GM18861 (cell line): ENCODE data around the gene CDH11.
A peak's percentile ranks its signal among the peaks of the same experiment; 100 is the strongest.

Source experiments
- ATAC-seq: cut with Tn5 transposase; IDR thresholded peaks from one replicate; pipeline ENCODE4 v1.9.1; 2021; ENCODE audit not compliant: unreplicated experiment

CDH11 gene

GRCh38 chr16:65117811-65118448, 3.9 kb downstream of the CDH11 start:
- peak; percentile 83 for ATAC-seq

- no peak for ATAC-seq
Observed at GRCh38 chr16:65116818-65117430, 4.9 kb downstream of the CDH11 start.

GRCh38 chr16:65116216-65116615, 5.6 kb downstream of the CDH11 start:
- ATAC-seq: no peak

- ATAC-seq: no peak
Observed at GRCh38 chr16:65114527-65114926, 7.3 kb downstream of the CDH11 start.

- ATAC-seq: no peak
Observed at GRCh38 chr16:65113441-65113840, 8.4 kb downstream of the CDH11 start.

- ATAC-seq: no peak
Observed at GRCh38 chr16:65111306-65111705, 10.6 kb downstream of the CDH11 start.

- ATAC-seq: no peak
Observed at GRCh38 chr16:65106757-65107156, 15.1 kb downstream of the CDH11 start.

- ATAC-seq: no peak
Observed at GRCh38 chr16:65105171-65105570, 16.7 kb downstream of the CDH11 start.

GRCh38 chr16:65104471-65104870, 17.4 kb downstream of the CDH11 start:
- ATAC-seq: no peak

- ATAC-seq: no peak
Observed at GRCh38 chr16:65102326-65102725, 19.5 kb downstream of the CDH11 start.

- ATAC-seq: no peak
Observed at GRCh38 chr16:65101009-65101408, 20.9 kb downstream of the CDH11 start.

GRCh38 chr16:65099607-65100006, 22.3 kb downstream of the CDH11 start:
- ATAC-seq: no peak

- ATAC-seq: no peak
Observed at GRCh38 chr16:65098916-65099315, 22.9 kb downstream of the CDH11 start.

GRCh38 chr16:65097296-65097695, 24.6 kb downstream of the CDH11 start:
- ATAC-seq: no peak

- no peak for ATAC-seq
Observed at GRCh38 chr16:65095906-65096305, 26.0 kb downstream of the CDH11 start.

GRCh38 chr16:65095090-65095728, 26.7 kb downstream of the CDH11 start:
- ATAC-seq: no peak

- no peak for ATAC-seq
Observed at GRCh38 chr16:65094009-65094408, 27.9 kb downstream of the CDH11 start.

- ATAC-seq: no peak
Observed at GRCh38 chr16:65083164-65083857, 38.6 kb downstream of the CDH11 start.

GRCh38 chr16:65079549-65079948, 42.3 kb downstream of the CDH11 start:
- no peak for ATAC-seq

GRCh38 chr16:65077181-65077580, 44.7 kb downstream of the CDH11 start:
- no peak for ATAC-seq

- no peak for ATAC-seq
Observed at GRCh38 chr16:65075877-65076276, 46.0 kb downstream of the CDH11 start.
